GM21360 (cell line): ENCODE measurements around the gene P3H3.
"Not testable (repeated sequence)": the region's sequence is repeated elsewhere in the genome, so short reads cannot be mapped to it uniquely, and the experiment has no call there.

ENCODE experiments used
- ATAC-seq: cut with Tn5 transposase; IDR thresholded peaks from one replicate; pipeline ENCODE4 v1.9.1; 2021; ENCODE audit warnings: mild to moderate bottlenecking, moderate library complexity; ENCODE audit not compliant: unreplicated experiment

Gene P3H3

DNA sequence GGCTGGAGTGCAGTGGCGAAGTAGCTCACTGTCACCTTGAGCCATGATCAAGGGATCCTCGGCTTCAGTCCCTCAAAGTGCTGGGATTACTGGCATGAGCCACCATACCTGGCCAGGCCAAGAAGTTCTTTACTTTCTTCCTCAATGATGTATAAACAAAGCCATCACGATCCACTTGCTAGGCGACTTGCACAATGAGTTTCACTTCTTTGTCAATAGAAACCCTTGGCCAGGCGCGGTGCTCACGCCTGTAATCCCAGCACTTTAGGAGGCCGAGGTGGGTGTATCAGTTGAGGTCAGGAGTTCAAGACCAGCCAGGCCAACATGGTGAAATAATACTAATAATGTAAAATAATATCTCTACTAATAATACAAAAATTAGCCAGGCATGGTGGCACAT, 59.3 kb downstream of the P3H3 start:
- ATAC-seq: no peak

DNA sequence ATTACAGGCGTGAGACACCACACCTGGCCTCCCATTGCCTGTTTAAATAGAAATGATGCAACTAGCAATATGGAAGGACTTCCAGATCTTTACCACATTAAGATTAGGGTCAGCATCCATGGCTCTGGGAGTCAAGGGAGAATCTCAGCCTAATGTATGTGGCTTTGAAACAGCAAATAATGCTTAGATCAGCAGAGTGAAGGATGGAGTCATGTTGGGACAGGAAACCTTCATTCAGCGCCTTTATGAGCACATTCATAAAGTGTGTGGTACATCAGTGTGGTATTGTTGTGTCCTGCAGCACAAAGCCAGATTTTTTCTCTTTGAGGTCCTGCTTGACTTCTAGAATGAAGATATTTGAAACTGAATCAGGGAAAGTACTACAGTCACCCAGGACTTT, 60.2 kb downstream of the P3H3 start:
- ATAC-seq: no peak

- not testable (repeated sequence) for ATAC-seq
These were observed 60.6 kb downstream of the P3H3 start for GRCh38 chr12:6888794-6889193.
